SU-DHL-6 (cell line): ENCODE measurements around the gene SRSF1.

Experiments
- H2AFZ ChIP-seq: fragments of 200-600 bp; sonication (generic); 2 replicates; pipeline ENCODE4 v1.6.1; 2014; ENCODE audit warnings: low read depth, mild to moderate bottlenecking, moderate library complexity, mixed read lengths, antibody characterized with exemption, low read length; ENCODE audit not compliant: severe bottlenecking
- H3F3A ChIP-seq: fragments of 200-600 bp; shearing (Covaris generic); 2 replicates; pipeline ENCODE4 v1.6.0; 2016; ENCODE audit warnings: antibody characterized with exemption, mild to moderate bottlenecking; ENCODE audit not compliant: insufficient read depth
- H3K27ac ChIP-seq: fragments of 200-600 bp; sonication (generic); 2 replicates; pipeline ENCODE4 v1.5.1; 2016; ENCODE audit warnings: low read depth, mild to moderate bottlenecking, low read length, moderate library complexity, mixed read lengths
- H3K27me3 ChIP-seq: fragments of 200-600 bp; sonication (generic), shearing (Covaris generic); 2 replicates; pipeline ENCODE4 v1.6.0; 2014; ENCODE audit warnings: mild to moderate bottlenecking, low read length
- H3K36me3 ChIP-seq: fragments of 200-600 bp; sonication (generic); 2 replicates; pipeline ENCODE4 v1.6.1; 2014; ENCODE audit warnings: mild to moderate bottlenecking, low read length, mixed read lengths
- H3K4me2 ChIP-seq: fragments of 300-600, 200-600 bp; shearing (Covaris generic), sonication (generic); 2 replicates; pipeline ENCODE4 v1.6.0; 2014; ENCODE audit warnings: low read length, low read depth, mild to moderate bottlenecking; ENCODE audit not compliant: poor library complexity, severe bottlenecking
- H3K4me3 ChIP-seq: fragments of 200-600 bp; sonication (generic); 2 replicates; pipeline ENCODE4 v1.5.1; 2014; ENCODE audit warnings: antibody characterized with exemption, low read length, mild to moderate bottlenecking, mixed read lengths; ENCODE audit not compliant: insufficient read depth, poor library complexity, severe bottlenecking
- H3K79me2 ChIP-seq: fragments of 200-600 bp; sonication (generic); 2 replicates; pipeline ENCODE4 v1.6.1; 2014; ENCODE audit warnings: mild to moderate bottlenecking, low read length, moderate library complexity; ENCODE audit not compliant: insufficient read depth
- H3K9ac ChIP-seq: fragments of 200-600 bp; sonication (generic); 2 replicates; pipeline ENCODE4 v1.7.0; 2014; ENCODE audit warnings: mild to moderate bottlenecking, low read length
- H3K9me2 ChIP-seq: fragments of 200-600 bp; sonication (generic); replicated peaks from 2 replicates; pipeline ENCODE4 v1.6.1; 2014; ENCODE audit warnings: low read length; ENCODE audit not compliant: insufficient read depth
- H3K9me3 ChIP-seq: fragments of 200-600 bp; sonication (generic); 2 replicates; pipeline ENCODE4 v1.6.1; 2014; ENCODE audit warnings: low read length, mixed read lengths; ENCODE audit not compliant: insufficient read depth
- H4K20me1 ChIP-seq: fragments of 200-600 bp; sonication (generic); 2 replicates; pipeline ENCODE4 v1.6.1; 2014; ENCODE audit warnings: low read depth, mild to moderate bottlenecking, antibody characterized with exemption, low read length, moderate library complexity, mixed read lengths
- CTCF ChIP-seq: fragments of 200-600 bp; sonication (generic); IDR thresholded peaks from one replicate; pipeline ENCODE4 v1.5.1; 2017; ENCODE audit warnings: antibody characterized with exemption, mild to moderate bottlenecking, low read length, moderate library complexity; ENCODE audit not compliant: insufficient read depth, poor library complexity, severe bottlenecking
- EZH2phosphoT487 ChIP-seq: fragments of 200-600 bp; sonication (generic), shearing (Covaris generic); conservative IDR thresholded peaks from 2 replicates; pipeline ENCODE4 v1.6.1; 2018; ENCODE audit warnings: mild to moderate bottlenecking, antibody characterized with exemption, low read length, moderate library complexity, mixed read lengths

The SRSF1 gene

GRCh38 chr17:57990037-57990436 is 17.0 kb downstream of the SRSF1 start:
- no peaks in the 10 kb centered on the region for H3K36me3 ChIP-seq
- peaks cover 24% of the 10 kb centered on the region for H3K79me2 ChIP-seq
- H3K9me2 ChIP-seq, result no peaks in the 10 kb centered on the region
- no peak overlapping the region for H2AFZ ChIP-seq
- H4K20me1 ChIP-seq, result peaks cover 22% of the 10 kb centered on the region
- H3F3A ChIP-seq, result peaks cover 56% of the 10 kb centered on the region
- H3K27me3 ChIP-seq, result no peaks in the 10 kb centered on the region
- TF ChIP-seq EZH2phosphoT487, result no peak
- no peak for TF ChIP-seq CTCF
- H3K4me2 ChIP-seq, result no peak overlapping the region
- H3K9me3 ChIP-seq, result no peaks in the 10 kb centered on the region
- no peak overlapping the region for H3K27ac ChIP-seq
- no peak overlapping the region for H3K9ac ChIP-seq
- H3K4me3 ChIP-seq, result no peak overlapping the region

- Histone ChIP-seq H3K9me3 (no peaks in the 10 kb centered on the region), H3F3A (peaks cover 42% of the 10 kb centered on the region), H3K27me3 (no peaks in the 10 kb centered on the region), H4K20me1 (peaks cover 31% of the 10 kb centered on the region), H3K27ac (peak overlapping the region; percentile 56), H3K9ac (peak overlapping the region; percentile 73), H3K4me3 (peak overlapping the region; percentile 87), H3K79me2 (peaks cover 39% of the 10 kb centered on the region), H2AFZ (peak overlapping the region; percentile 86), H3K36me3 (no peaks in the 10 kb centered on the region), H3K9me2 (no peaks in the 10 kb centered on the region), H3K4me2 (peak overlapping the region; percentile 87)
- TF ChIP-seq CTCF, result no peak
- TF ChIP-seq EZH2phosphoT487, result no peak
Observed at GRCh38 chr17:57988301-57989250, 18.5 kb downstream of the SRSF1 start.

- Histone ChIP-seq H3K9me2 (no peaks in the 10 kb centered on the region), H3K79me2 (peaks cover 45% of the 10 kb centered on the region), H3K4me3 (peak within 1 kb of the TSS; percentile 87), H3K27ac (peak within 1 kb of the TSS; percentile 56), H3K36me3 (no peaks in the 10 kb centered on the region), H4K20me1 (peaks cover 33% of the 10 kb centered on the region), H3K9ac (peak within 1 kb of the TSS; percentile 73), H3K4me2 (peak within 1 kb of the TSS; percentile 87), H3F3A (peaks cover 37% of the 10 kb centered on the region), H3K27me3 (no peaks in the 10 kb centered on the region), H2AFZ (peak within 1 kb of the TSS; percentile 86), H3K9me3 (no peaks in the 10 kb centered on the region)
- TF ChIP-seq CTCF, result no peak
- no peak for TF ChIP-seq EZH2phosphoT487
Observed at GRCh38 chr17:57987581-57988300, 19.3 kb downstream of the SRSF1 start, which contains the start of gene VEZF1. VEZF1 (minus strand) TSS chr17:57988254; CDS start chr17:57988111, 143 bp downstream.
